ENCODE results near the gene CPTP. TPM values are rescaled to one million over a fixed set of nuclear protein-coding genes. Genes with fewer than 3 reads are reported as not detected.

CPTP gene
- 10 to 100 TPM; 14.3 to 15.7 TPM for total RNA-seq
- 17.6 to 24.1 reads per million in 2 donors for total RNA-seq

- DNase-seq (peak; percentile 93 to 97 (median 96)), ATAC-seq (peak; percentile 89)
- Mint-ChIP-seq H3K4me3 (peak within 1 kb of the TSS; percentile 94), H3K4me1 (peaks cover 16% of the 10 kb centered on the region), H3K27me3 (no peaks in the 10 kb centered on the region), H3K27ac (peak within 1 kb of the TSS; percentile 88), H3K36me3 (ENCODE audit: low read depth) (peaks cover 4% of the 10 kb centered on the region)
- no peaks in the 10 kb centered on the region for H3K9me3 ChIP-seq (ENCODE audit: control insufficient read depth, low read length, poor library complexity, severe bottlenecking)
Observed at GRCh38 chr1:1324524-1325287, at the start of gene CPTP, which contains the start of gene INTS11. Gene CPTP, plus strand, starts transcription at chr1:1324802. Its CDS starts 2,109 bp downstream, at chr1:1326911. Gene INTS11, minus strand, starts transcription at chr1:1324660. Its CDS starts 52 bp downstream, at chr1:1324608.

GRCh38 chr1:1274931-1275431 is 49.6 kb upstream of the CPTP start:
- DNase-seq (no peak), ATAC-seq (no peak)
- Mint-ChIP-seq H3K36me3 (ENCODE audit: low read depth) (peaks cover 2% of the 10 kb centered on the region), H3K27me3 (no peaks in the 10 kb centered on the region), H3K4me3 (peak overlapping the region; percentile 76), H3K4me1 (peaks cover 27% of the 10 kb centered on the region), H3K27ac (no peak overlapping the region)
- H3K9me3 ChIP-seq (ENCODE audit: control insufficient read depth, low read length, poor library complexity, severe bottlenecking): no peaks in the 10 kb centered on the region

GRCh38 chr1:1275836-1276235 is 48.8 kb upstream of the CPTP start:
- no peaks in the 10 kb centered on the region for H3K9me3 ChIP-seq (ENCODE audit: control insufficient read depth, low read length, poor library complexity, severe bottlenecking)
- Mint-ChIP-seq H3K4me1 (peaks cover 19% of the 10 kb centered on the region), H3K36me3 (ENCODE audit: low read depth) (no peaks in the 10 kb centered on the region), H3K27me3 (no peaks in the 10 kb centered on the region), H3K4me3 (peak overlapping the region; percentile 55), H3K27ac (no peak overlapping the region)
- no peak for ATAC-seq
- no peak for DNase-seq

- DNase-seq (no peak), ATAC-seq (no peak)
- Mint-ChIP-seq H3K27ac (no peak overlapping the region), H3K36me3 (ENCODE audit: low read depth) (no peaks in the 10 kb centered on the region), H3K4me1 (peaks cover 5% of the 10 kb centered on the region), H3K27me3 (no peaks in the 10 kb centered on the region), H3K4me3 (no peak overlapping the region)
- H3K9me3 ChIP-seq (ENCODE audit: control insufficient read depth, low read length, poor library complexity, severe bottlenecking): no peaks in the 10 kb centered on the region
Observed at GRCh38 chr1:1278620-1279019, 46.0 kb upstream of the CPTP start.

DNA sequence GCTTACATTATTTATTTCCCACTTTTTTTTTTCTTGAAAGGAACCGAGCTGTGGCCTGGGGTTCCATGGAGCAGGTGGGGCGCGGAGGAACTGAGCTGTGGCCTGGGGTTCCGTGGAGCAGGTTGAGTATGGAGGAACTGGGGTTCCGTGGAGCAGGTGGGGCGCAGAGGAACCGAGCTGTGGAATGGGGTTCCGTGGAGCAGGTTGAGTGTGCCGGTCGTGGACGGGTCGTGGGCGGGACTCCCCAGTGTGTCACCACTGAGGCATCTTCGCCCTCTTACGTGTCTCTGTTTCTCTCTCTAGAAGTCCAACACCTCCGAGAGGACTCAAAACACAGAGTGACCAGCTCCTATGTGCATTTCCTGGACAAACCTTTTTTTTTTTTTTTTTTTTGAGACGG is 45.6 kb upstream of the CPTP start:
- no peaks in the 10 kb centered on the region for H3K27me3 Mint-ChIP-seq
- no peak overlapping the region for H3K27ac Mint-ChIP-seq
- no peaks in the 10 kb centered on the region for H3K36me3 Mint-ChIP-seq (ENCODE audit: low read depth)
- no peak for ATAC-seq
- no peaks in the 10 kb centered on the region for H3K9me3 ChIP-seq (ENCODE audit: control insufficient read depth, low read length, poor library complexity, severe bottlenecking)
- H3K4me1 Mint-ChIP-seq: peaks cover 5% of the 10 kb centered on the region
- no peak overlapping the region for H3K4me3 Mint-ChIP-seq
- DNase-seq: no peak

GRCh38 chr1:1280782-1281481 is 43.7 kb upstream of the CPTP start:
- H3K4me3 Mint-ChIP-seq: no peak overlapping the region
- H3K27me3 Mint-ChIP-seq: no peaks in the 10 kb centered on the region
- ATAC-seq (no peak), DNase-seq (no peak)
- no peak overlapping the region for H3K27ac Mint-ChIP-seq
- H3K9me3 ChIP-seq (ENCODE audit: control insufficient read depth, low read length, poor library complexity, severe bottlenecking): no peaks in the 10 kb centered on the region
- H3K36me3 Mint-ChIP-seq (ENCODE audit: low read depth): no peaks in the 10 kb centered on the region
- H3K4me1 Mint-ChIP-seq: no peaks in the 10 kb centered on the region

DNA sequence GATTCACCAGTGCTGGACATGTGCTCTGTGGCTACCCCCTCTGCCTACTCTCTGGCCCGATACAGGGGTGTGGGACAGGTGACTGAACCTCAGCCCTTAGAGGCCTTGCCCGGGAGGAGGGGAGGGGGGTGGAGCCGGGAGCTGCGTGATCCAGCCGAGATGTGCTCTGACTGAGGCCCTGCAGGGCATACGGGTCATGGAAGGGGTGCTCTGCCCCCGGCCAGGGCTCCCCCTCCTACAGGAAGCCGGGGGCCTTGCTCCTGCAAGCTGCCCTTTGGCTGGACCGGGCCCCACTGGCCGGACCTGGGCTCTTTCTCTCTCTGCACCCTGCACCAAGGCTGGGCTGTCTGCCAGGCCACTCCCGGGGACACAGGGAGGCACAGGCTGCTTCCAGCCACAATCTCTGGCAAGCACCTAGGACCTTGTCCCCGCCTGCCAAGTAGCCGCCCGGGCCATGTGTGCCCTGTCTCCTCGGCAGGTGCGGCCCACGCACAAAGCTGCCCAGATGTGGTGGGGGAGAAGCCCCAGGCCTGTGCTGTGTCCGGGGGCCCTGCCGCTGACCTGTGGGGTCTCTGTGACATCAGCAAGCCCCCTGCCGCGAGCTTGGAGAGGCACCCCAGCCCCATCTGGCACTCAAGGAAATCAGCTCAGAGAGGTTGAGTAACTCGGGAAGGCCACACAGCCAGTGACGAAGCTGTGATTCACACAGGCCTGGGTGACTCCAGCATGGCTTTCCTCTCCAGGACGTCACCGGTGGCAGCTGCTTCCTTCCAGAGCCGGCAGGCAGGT is 42.9 kb upstream of the CPTP start:
- Mint-ChIP-seq H3K27me3 (no peaks in the 10 kb centered on the region), H3K36me3 (ENCODE audit: low read depth) (no peaks in the 10 kb centered on the region), H3K27ac (no peak overlapping the region), H3K4me3 (no peak overlapping the region), H3K4me1 (no peaks in the 10 kb centered on the region)
- H3K9me3 ChIP-seq (ENCODE audit: control insufficient read depth, low read length, poor library complexity, severe bottlenecking): no peaks in the 10 kb centered on the region
- no peak for DNase-seq
- ATAC-seq: no peak

GRCh38 chr1:1282998-1283397 is 41.6 kb upstream of the CPTP start:
- H3K27ac Mint-ChIP-seq: no peak overlapping the region
- DNase-seq: no peak
- H3K36me3 Mint-ChIP-seq (ENCODE audit: low read depth): no peaks in the 10 kb centered on the region
- no peak for ATAC-seq
- H3K27me3 Mint-ChIP-seq: no peaks in the 10 kb centered on the region
- H3K4me3 Mint-ChIP-seq: no peak overlapping the region
- H3K4me1 Mint-ChIP-seq: no peaks in the 10 kb centered on the region
- H3K9me3 ChIP-seq (ENCODE audit: control insufficient read depth, low read length, poor library complexity, severe bottlenecking): no peaks in the 10 kb centered on the region

GRCh38 chr1:1283821-1284220 is 40.8 kb upstream of the CPTP start:
- Mint-ChIP-seq H3K4me1 (no peaks in the 10 kb centered on the region), H3K4me3 (no peak overlapping the region), H3K27me3 (no peaks in the 10 kb centered on the region), H3K36me3 (ENCODE audit: low read depth) (no peaks in the 10 kb centered on the region), H3K27ac (no peak overlapping the region)
- H3K9me3 ChIP-seq (ENCODE audit: control insufficient read depth, low read length, poor library complexity, severe bottlenecking): no peaks in the 10 kb centered on the region
- DNase-seq (no peak), ATAC-seq (no peak)

- DNase-seq (no peak), ATAC-seq (no peak)
- H3K4me3 Mint-ChIP-seq: no peak overlapping the region
- H3K27ac Mint-ChIP-seq: no peak overlapping the region
- no peaks in the 10 kb centered on the region for H3K27me3 Mint-ChIP-seq
- no peaks in the 10 kb centered on the region for H3K36me3 Mint-ChIP-seq (ENCODE audit: low read depth)
- no peaks in the 10 kb centered on the region for H3K9me3 ChIP-seq (ENCODE audit: control insufficient read depth, low read length, poor library complexity, severe bottlenecking)
- no peaks in the 10 kb centered on the region for H3K4me1 Mint-ChIP-seq
Observed at GRCh38 chr1:1284221-1285101, 40.1 kb upstream of the CPTP start.

GRCh38 chr1:1285102-1285571 is 39.5 kb upstream of the CPTP start:
- Mint-ChIP-seq H3K27ac (no peak overlapping the region), H3K27me3 (no peaks in the 10 kb centered on the region), H3K4me3 (no peak overlapping the region), H3K4me1 (peaks cover 2% of the 10 kb centered on the region), H3K36me3 (ENCODE audit: low read depth) (no peaks in the 10 kb centered on the region)
- DNase-seq (no peak), ATAC-seq (no peak)
- H3K9me3 ChIP-seq (ENCODE audit: control insufficient read depth, low read length, poor library complexity, severe bottlenecking): no peaks in the 10 kb centered on the region

DNA sequence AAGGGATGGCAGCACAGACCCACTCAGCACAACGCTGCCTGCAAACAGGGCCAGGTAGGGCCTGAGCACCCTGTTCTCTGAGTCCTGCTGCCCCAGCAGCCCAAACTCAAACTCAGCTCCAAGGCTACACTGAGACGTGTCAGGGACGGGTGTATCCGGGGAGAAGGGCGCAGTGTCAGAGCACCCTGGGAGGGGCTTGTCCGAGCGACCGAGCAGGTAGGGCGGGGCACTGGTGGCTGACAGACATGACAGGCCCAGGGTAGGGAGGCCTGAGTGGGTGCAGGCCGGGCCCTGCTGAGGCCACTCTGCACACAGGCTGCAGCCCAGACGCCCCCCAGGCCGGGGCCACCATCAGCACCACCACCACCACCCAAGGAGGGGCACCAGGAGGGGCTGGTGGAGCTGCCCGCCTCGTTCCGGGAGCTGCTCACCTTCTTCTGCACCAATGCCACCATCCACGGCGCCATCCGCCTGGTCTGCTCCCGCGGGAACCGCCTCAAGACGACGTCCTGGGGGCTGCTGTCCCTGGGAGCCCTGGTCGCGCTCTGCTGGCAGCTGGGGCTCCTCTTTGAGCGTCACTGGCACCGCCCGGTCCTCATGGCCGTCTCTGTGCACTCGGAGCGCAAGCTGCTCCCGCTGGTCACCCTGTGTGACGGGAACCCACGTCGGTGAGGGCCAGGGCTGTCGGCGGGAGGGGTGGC is 38.8 kb upstream of the CPTP start:
- H3K36me3 Mint-ChIP-seq (ENCODE audit: low read depth): no peaks in the 10 kb centered on the region
- no peak for ATAC-seq
- H3K27me3 Mint-ChIP-seq: no peaks in the 10 kb centered on the region
- no peak for DNase-seq
- H3K9me3 ChIP-seq (ENCODE audit: control insufficient read depth, low read length, poor library complexity, severe bottlenecking): no peaks in the 10 kb centered on the region
- H3K27ac Mint-ChIP-seq: no peak overlapping the region
- H3K4me3 Mint-ChIP-seq: no peak overlapping the region
- peaks cover 6% of the 10 kb centered on the region for H3K4me1 Mint-ChIP-seq

Measured in T-helper 17 cell (primary cell).